Peyer's patch (tissue), 4 donors: ENCODE results near the gene NGB. TPM values are rescaled to one million over a fixed set of nuclear protein-coding genes. Genes with fewer than 3 reads are reported as not detected.

Source experiments
- DNase-seq, 3 donors: peaks; one replicate each; pipeline ENCODE4 v3.0.0-alpha.2; 2017 to 2019
- H3K27ac ChIP-seq, 4 donors: fragments of 200-600 bp; sonication (generic); one replicate each; pipeline ENCODE4 v1.5.1; 2016 to 2019
- H3K27me3 ChIP-seq, 2 donors: fragments of 200-600 bp; sonication (generic); one replicate each; pipeline ENCODE4 v1.5.1; 2019
- H3K36me3 ChIP-seq, 3 donors: fragments of 200-600 bp; sonication (generic); one replicate each; pipeline ENCODE4 v1.5.1; 2016 to 2019
- H3K4me1 ChIP-seq, 4 donors: fragments of 200-600 bp; sonication (generic); one replicate each; pipeline ENCODE4 v1.5.1; 2016 to 2019
- H3K4me3 ChIP-seq, 4 donors: fragments of 200-600 bp; sonication (generic); 1 replicate in 3 of 4; 2 replicates in 1 of 4; pipeline ENCODE4 v1.5.1; 2016 to 2019; ENCODE audit warnings: mild to moderate bottlenecking in 1 of 4
- H3K9me3 ChIP-seq, 4 donors: fragments of 200-600 bp; sonication (generic); one replicate each; pipeline ENCODE4 v1.5.1; 2016 to 2019; ENCODE audit warnings: mild to moderate bottlenecking in 1 of 4
- POLR2A ChIP-seq, 2 donors: fragments of 450-650 bp; IDR thresholded peaks; one replicate each; pipeline ENCODE4 v1.5.1; 2017; ENCODE audit warnings: antibody characterized with exemption in 2 of 2, mild to moderate bottlenecking in 2 of 2, moderate library complexity in 2 of 2
- total RNA-seq, 4 donors: library from RNA; depleted of rRNA; stranded (reverse); fragments of >200 nt; gene quantifications; one replicate each; pipeline ENCODE4 v1.1.0, GENCODE V29; 2016
- TF ChIP-seq, protein P1 (sequence below), 6 experiments: fragments of 450-650 bp in 4 of 6; fragments of 200-600 bp in 2 of 6; sonication (generic) in 1 of 6; IDR thresholded peaks; one replicate each; pipeline ENCODE4 v1.5.1; 2017 to 2019; ENCODE audit warnings: antibody characterized with exemption in 6 of 6, mild to moderate bottlenecking in 3 of 6, moderate library complexity in 1 of 6

The NGB gene
- total RNA-seq, 4 donors from 2014 or later = not detected

DNA sequence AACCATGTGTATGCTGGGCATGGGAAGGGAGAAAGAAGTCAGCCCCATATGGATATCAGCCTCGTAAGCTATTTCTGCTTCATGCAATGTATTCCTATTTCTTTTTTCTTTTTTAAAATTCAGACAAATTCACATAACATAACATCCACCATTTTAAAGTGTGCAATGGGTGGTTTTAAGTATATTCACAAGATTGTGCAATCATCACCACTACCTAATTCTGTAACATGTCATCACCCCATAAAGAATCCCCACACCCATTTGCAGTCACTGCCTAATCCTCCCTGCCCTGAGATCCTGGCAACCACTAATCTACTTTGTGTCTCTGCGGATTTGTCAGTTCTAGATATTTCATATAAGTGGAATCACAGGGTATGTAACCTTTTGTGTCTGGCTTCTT lies 40.2 kb upstream of the NGB start:
- TF ChIP-seq, protein P1, sequence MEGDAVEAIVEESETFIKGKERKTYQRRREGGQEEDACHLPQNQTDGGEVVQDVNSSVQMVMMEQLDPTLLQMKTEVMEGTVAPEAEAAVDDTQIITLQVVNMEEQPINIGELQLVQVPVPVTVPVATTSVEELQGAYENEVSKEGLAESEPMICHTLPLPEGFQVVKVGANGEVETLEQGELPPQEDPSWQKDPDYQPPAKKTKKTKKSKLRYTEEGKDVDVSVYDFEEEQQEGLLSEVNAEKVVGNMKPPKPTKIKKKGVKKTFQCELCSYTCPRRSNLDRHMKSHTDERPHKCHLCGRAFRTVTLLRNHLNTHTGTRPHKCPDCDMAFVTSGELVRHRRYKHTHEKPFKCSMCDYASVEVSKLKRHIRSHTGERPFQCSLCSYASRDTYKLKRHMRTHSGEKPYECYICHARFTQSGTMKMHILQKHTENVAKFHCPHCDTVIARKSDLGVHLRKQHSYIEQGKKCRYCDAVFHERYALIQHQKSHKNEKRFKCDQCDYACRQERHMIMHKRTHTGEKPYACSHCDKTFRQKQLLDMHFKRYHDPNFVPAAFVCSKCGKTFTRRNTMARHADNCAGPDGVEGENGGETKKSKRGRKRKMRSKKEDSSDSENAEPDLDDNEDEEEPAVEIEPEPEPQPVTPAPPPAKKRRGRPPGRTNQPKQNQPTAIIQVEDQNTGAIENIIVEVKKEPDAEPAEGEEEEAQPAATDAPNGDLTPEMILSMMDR (IDR thresholded peaks at IDR 0.05) = no peak
- TF ChIP-seq POLR2A (IDR thresholded peaks at IDR 0.05) = no peak
- Histone ChIP-seq H3K27ac (no peak overlapping the region), H3K4me3 (no peak overlapping the region), H3K9me3 (no peaks in the 10 kb centered on the region), H3K27me3 (no peaks in the 10 kb centered on the region), H3K36me3 (no peaks in the 10 kb centered on the region), H3K4me1 (peaks cover 0 to 22% (median 0%) of the 10 kb centered on the region in 4 donors)
- no peak for DNase-seq

DNA sequence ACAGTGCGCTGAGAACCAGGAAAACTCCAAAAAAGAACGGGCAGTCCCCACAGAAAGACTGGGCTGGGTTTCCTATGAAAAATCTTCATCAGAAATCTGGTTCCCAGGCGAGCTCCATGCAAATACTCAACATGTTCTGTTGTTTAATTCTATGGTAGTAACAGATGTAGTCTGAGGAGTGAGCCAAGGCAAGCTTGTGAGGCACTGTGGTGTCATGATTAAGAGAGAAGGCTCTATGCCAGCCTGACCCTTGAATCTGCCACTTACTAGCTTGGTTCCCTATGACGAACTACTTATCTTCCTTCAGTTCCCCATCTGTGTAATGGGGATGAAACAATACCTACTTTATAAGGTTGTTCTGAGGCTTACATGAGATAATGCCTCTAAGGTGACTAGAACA lies 39.0 kb upstream of the NGB start:
- H3K4me3 ChIP-seq = no peak overlapping the region
- H3K4me1 ChIP-seq = peaks cover 0 to 20% (median 0%) of the 10 kb centered on the region in 4 donors
- H3K27me3 ChIP-seq = no peaks in the 10 kb centered on the region
- TF ChIP-seq, protein P1 (IDR thresholded peaks at IDR 0.05) = no peak
- TF ChIP-seq POLR2A (IDR thresholded peaks at IDR 0.05) = no peak
- H3K36me3 ChIP-seq = peaks cover 0 to 7% (median 0%) of the 10 kb centered on the region in 3 donors
- H3K9me3 ChIP-seq = no peaks in the 10 kb centered on the region
- H3K27ac ChIP-seq = no peak overlapping the region
- DNase-seq = no peak

GRCh38 chr14:77309131-77309530 lies 38.1 kb upstream of the NGB start:
- no peak for TF ChIP-seq POLR2A (IDR thresholded peaks at IDR 0.05)
- TF ChIP-seq, protein P1 (IDR thresholded peaks at IDR 0.05) = no peak
- Histone ChIP-seq H3K27ac (no peak overlapping the region), H3K36me3 (peaks cover 0 to 7% (median 0%) of the 10 kb centered on the region in 3 donors), H3K27me3 (no peaks in the 10 kb centered on the region), H3K9me3 (no peaks in the 10 kb centered on the region), H3K4me3 (no peak overlapping the region), H3K4me1 (peaks cover 0 to 12% (median 0%) of the 10 kb centered on the region in 4 donors)
- no peak for DNase-seq

DNA sequence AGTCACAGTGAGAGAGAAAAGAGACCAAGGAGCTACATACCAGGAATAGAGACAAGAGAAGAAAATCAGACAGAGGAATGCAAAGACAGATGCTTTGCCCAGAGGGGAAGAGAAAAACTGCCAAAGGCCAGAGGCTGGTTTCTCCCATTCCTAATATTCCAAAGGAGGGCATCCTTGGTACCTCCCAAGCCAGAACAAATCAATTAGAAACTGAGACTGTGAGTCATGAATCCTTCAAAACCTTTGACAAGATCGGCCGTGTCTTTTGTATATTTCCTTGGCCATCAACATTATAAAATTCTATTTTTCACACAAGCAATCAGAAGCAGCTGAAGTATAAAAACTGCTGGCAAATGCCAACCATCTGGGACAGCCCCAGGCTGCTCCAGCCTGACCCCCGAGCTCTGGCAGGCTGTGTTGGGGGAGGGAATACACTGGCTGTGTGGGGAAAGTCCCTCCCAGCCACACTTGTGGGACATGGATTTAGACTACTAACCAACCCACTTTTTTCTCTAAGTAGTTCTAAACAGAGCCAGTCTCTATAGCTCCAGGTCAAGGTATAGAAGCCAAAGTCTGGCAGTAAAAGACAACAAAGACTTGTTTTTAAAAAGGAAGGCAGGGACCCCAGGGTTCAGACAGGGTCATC lies 36.0 kb upstream of the NGB start:
- Histone ChIP-seq H3K9me3 (no peaks in the 10 kb centered on the region), H3K27me3 (no peaks in the 10 kb centered on the region), H3K36me3 (peaks cover 0 to 7% (median 0%) of the 10 kb centered on the region in 3 donors), H3K4me3 (no peak overlapping the region), H3K4me1 (no peaks in the 10 kb centered on the region), H3K27ac (no peak overlapping the region)
- DNase-seq = no peak
- TF ChIP-seq, protein P1 (IDR thresholded peaks at IDR 0.05) = no peak
- TF ChIP-seq POLR2A (IDR thresholded peaks at IDR 0.05) = no peak

DNA sequence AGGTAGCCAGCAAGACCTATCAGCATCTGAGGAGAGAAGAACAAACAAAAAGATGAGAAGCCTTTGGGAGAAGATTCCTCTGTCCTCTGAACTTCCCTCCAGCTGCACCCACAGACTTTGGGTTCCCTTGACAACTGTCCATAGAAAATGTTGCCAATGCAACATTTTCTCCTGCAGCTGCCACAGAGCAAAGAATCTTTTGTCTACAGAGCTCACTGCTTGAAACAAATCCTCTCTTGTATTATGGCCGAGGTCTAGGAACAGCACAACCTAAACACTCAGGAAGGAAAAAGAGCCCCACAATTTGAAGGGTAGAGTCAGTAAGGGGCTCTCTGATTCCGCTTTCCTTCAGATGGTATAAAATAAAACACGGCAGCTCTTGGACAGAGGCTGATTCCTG lies 35.4 kb upstream of the NGB start:
- Histone ChIP-seq H3K9me3 (no peaks in the 10 kb centered on the region), H3K27me3 (no peaks in the 10 kb centered on the region), H3K4me1 (peaks cover 0 to under 1% (median 0%) of the 10 kb centered on the region in 4 donors), H3K4me3 (no peak overlapping the region), H3K27ac (no peak overlapping the region), H3K36me3 (peaks cover 0 to 7% (median 0%) of the 10 kb centered on the region in 3 donors)
- TF ChIP-seq POLR2A (IDR thresholded peaks at IDR 0.05) = no peak
- TF ChIP-seq, protein P1 (IDR thresholded peaks at IDR 0.05) = no peak
- no peak for DNase-seq
